Endothelial cell of umbilical vein (primary cell): ENCODE measurements around the gene ATRIP. TPM values are rescaled to one million over a fixed set of nuclear protein-coding genes. Genes with fewer than 3 reads are reported as not detected.

ENCODE experiments used
- BruUV-seq: library from RNA; stranded (reverse); fragments of 400-500 nt; replicated peaks from 2 replicates; lab custom pipeline; 2021; lab: Mats Ljungman, UMichigan
- CTCF ChIA-PET: fragments of 300-600, 350-600 bp; sonication (Branson Sonifier 250); formaldehyde crosslinking; loops from one replicate; lab custom pipeline; 2021; ENCODE audit warnings: antibody characterized with exemption, inconsistent platforms; lab: Charles Lee
- POLR2A ChIA-PET: fragments of 300-600, 350-600 bp; sonication (Branson Sonifier 250); formaldehyde crosslinking; loops from one replicate; lab custom pipeline; 2021; ENCODE audit warnings: antibody characterized with exemption, inconsistent platforms; lab: Charles Lee
- DNase-seq: peaks from one replicate; pipeline ENCODE4 v3.0.0-alpha.2; 2011; ENCODE audit warnings: low read depth, low spot score
- FAIRE-seq: peaks from 2 replicates; lab custom pipeline; 2011; peaks lifted over from hg19 to GRCh38; lab: Jason Lieb, UNC
- H2AFZ ChIP-seq: 2 replicates; pipeline ENCODE4 v1.6.0; 2012; ENCODE audit warnings: low read depth, low read length, control low read depth, inconsistent platforms
- H3K27ac ChIP-seq: 2 replicates; pipeline ENCODE4 v1.5.1; 2011; ENCODE audit warnings: low read depth, mild to moderate bottlenecking, control low read depth, low read length, moderate library complexity; ENCODE audit not compliant: insufficient read depth
- H3K27me3 ChIP-seq, 2 experiments: 2 replicates each; pipeline versions ENCODE4 v1.6.0 to v1.6.1; 2011; ENCODE audit warnings: low read length in 2 of 2, mixed read lengths in 1 of 2; ENCODE audit not compliant: control insufficient read depth in 2 of 2, insufficient read depth in 2 of 2
- H3K36me3 ChIP-seq, 2 experiments: 2 replicates in 1 of 2; 3 replicates in 1 of 2; pipeline ENCODE4 v1.5.1; 2011; ENCODE audit warnings: low read length in 2 of 2, mild to moderate bottlenecking in 1 of 2, moderate library complexity in 1 of 2; ENCODE audit not compliant: control insufficient read depth in 2 of 2, insufficient read depth in 2 of 2; ENCODE audit errors: extremely low read depth in 1 of 2
- H3K4me1 ChIP-seq: 3 replicates; pipeline ENCODE4 v1.5.1; 2011; ENCODE audit warnings: mild to moderate bottlenecking, low read length; ENCODE audit not compliant: control insufficient read depth, insufficient read depth; ENCODE audit errors: extremely low read depth
- H3K4me2 ChIP-seq: 2 replicates; pipeline ENCODE4 v1.6.1; 2011; ENCODE audit warnings: low read length, control low read depth, mixed read lengths; ENCODE audit not compliant: insufficient read depth
- H3K4me3 ChIP-seq, 3 experiments: fragments of 200-600 bp in 1 of 3; sonication (generic), shearing (Covaris generic) in 1 of 3; replicated peaks in 1 of 3; 2 replicates each; pipeline ENCODE4 v1.5.1; 2011 to 2016; ENCODE audit warnings: control low read depth in 3 of 3, low read length in 3 of 3, mild to moderate bottlenecking in 2 of 3, inconsistent platforms in 1 of 3, low read depth in 1 of 3, moderate library complexity in 1 of 3; ENCODE audit not compliant: insufficient read depth in 1 of 3
- H3K79me2 ChIP-seq: 2 replicates; pipeline ENCODE4 v1.6.0; 2012; ENCODE audit warnings: low read length, inconsistent platforms; ENCODE audit not compliant: control insufficient read depth, insufficient read depth
- H3K9ac ChIP-seq: replicated peaks from 2 replicates; pipeline ENCODE3; 2011; ENCODE audit warnings: low read length, control low read depth; ENCODE audit not compliant: insufficient read depth; ENCODE audit errors: extremely low read depth
- H3K9me1 ChIP-seq: replicated peaks from 3 replicates; pipeline ENCODE4 v1.6.0; 2011; ENCODE audit warnings: mild to moderate bottlenecking, low read length; ENCODE audit not compliant: control insufficient read depth, insufficient read depth; ENCODE audit errors: extremely low read depth
- H3K9me3 ChIP-seq: replicated peaks from 2 replicates; pipeline ENCODE4 v1.5.1; 2012; ENCODE audit warnings: low read length, inconsistent platforms; ENCODE audit not compliant: control insufficient read depth, insufficient read depth
- H4K20me1 ChIP-seq: replicated peaks from 2 replicates; pipeline ENCODE3; 2011; ENCODE audit warnings: mild to moderate bottlenecking, low read length; ENCODE audit not compliant: control insufficient read depth, insufficient read depth; ENCODE audit errors: extremely low read depth
- CTCF ChIP-seq, 2 donors: IDR thresholded peaks; 1 replicate in 1 of 2; 2 replicates in 1 of 2; pipeline ENCODE4 v1.5.1; 2011; ENCODE audit warnings: low read length in 2 of 2, mild to moderate bottlenecking in 2 of 2, moderate library complexity in 2 of 2, control low read depth in 1 of 2, inconsistent platforms in 1 of 2, low read depth in 1 of 2; ENCODE audit not compliant: insufficient read depth in 1 of 2; ENCODE audit errors: extremely low read depth in 1 of 2
- EZH2 ChIP-seq: IDR thresholded peaks from 2 replicates; pipeline ENCODE4 v1.6.1; 2012; ENCODE audit warnings: borderline replicate concordance, low read depth, mild to moderate bottlenecking, moderate library complexity, low read length, inconsistent platforms; ENCODE audit not compliant: severe bottlenecking
- FOS ChIP-seq: IDR thresholded peaks from 2 replicates; pipeline ENCODE4 v1.6.1; 2011; ENCODE audit warnings: mild to moderate bottlenecking, low read length, moderate library complexity, borderline replicate concordance; ENCODE audit not compliant: insufficient read depth
- GATA2 ChIP-seq: IDR thresholded peaks from 2 replicates; pipeline ENCODE4 v1.7.0; 2011; ENCODE audit warnings: low read depth, mild to moderate bottlenecking, moderate library complexity, mixed read lengths, low read length; ENCODE audit not compliant: insufficient read length, insufficient read depth
- JUN ChIP-seq: IDR thresholded peaks from 2 replicates; pipeline ENCODE4 v1.6.1; 2011; ENCODE audit warnings: borderline replicate concordance, low read depth; ENCODE audit not compliant: insufficient read length, insufficient read depth
- MAX ChIP-seq: IDR thresholded peaks from 2 replicates; pipeline ENCODE4 v1.6.1; 2011; ENCODE audit not compliant: insufficient read depth, insufficient read length
- MYC ChIP-seq: IDR thresholded peaks from one replicate; pipeline ENCODE4 v1.6.1; 2011; ENCODE audit warnings: mild to moderate bottlenecking, low read depth, low read length
- POLR2A ChIP-seq: IDR thresholded peaks from 2 replicates; pipeline ENCODE4 v1.6.1; 2012; ENCODE audit warnings: low read depth, mild to moderate bottlenecking, control low read depth, low read length
- POLR2AphosphoS5 ChIP-seq: IDR thresholded peaks from 2 replicates; pipeline ENCODE4 v1.6.1; 2012; ENCODE audit warnings: low read depth, mild to moderate bottlenecking, control low read depth, low read length, moderate library complexity; ENCODE audit not compliant: insufficient read depth
- dilution Hi-C: fragments of 300-500 bp; cut with MboI; formaldehyde crosslinking; loops from one replicate; pipeline ENCODE4 v1.15.0; 2019; ENCODE audit warnings: low sequenced_read_pairs; ENCODE audit not compliant: extremely low pct_ligation_motif_present
- intact Hi-C: fragments of 100-400 bp; cut with micrococcal nuclease; formaldehyde crosslinking; loops from one replicate; pipeline ENCODE4 v1.10.0; 2022
- polyA plus RNA-seq, 4 experiments: library from polyadenylated mRNA; depleted of rRNA in 3 of 4; stranded (reverse) in 3 of 4; unstranded in 1 of 4; fragments of >200 nt; gene quantifications; 2 replicates each; pipeline versions ENCODE4 v1.2.1 to v1.2.3, GENCODE V29; 2011 to 2012; ENCODE audit warnings: missing spikeins in 1 of 4
- total RNA-seq: library from RNA; stranded (reverse); gene quantifications from 2 replicates; pipeline ENCODE4 v1.2.3, GENCODE V29; 2021

ATRIP gene
- total and polyA plus RNA-seq, 2 donors (not counting 3 experiments of a cell fraction or from before 2014, with no cell fraction given), result 10.6 to 14.7 TPM

GRCh38 chr3:48427630-48427962 is 18.9 kb upstream of the ATRIP start:
- DNase-seq (no peak), FAIRE-seq (no peak)
- CTCF ChIA-PET, result interaction anchor here (2.3 to 2.6 kb wide), 2 partner anchors 8 to 233 kb away, joined by 9 to 25 read pairs; no protein-coding TSS in a partner anchor
- Histone ChIP-seq H3K4me3 (no peak overlapping the region), H3K27ac (no peak overlapping the region), H3K4me1 (peaks cover 10% of the 10 kb centered on the region), H2AFZ (no peak overlapping the region), H3K27me3 (no peaks in the 10 kb centered on the region), H3K79me2 (no peaks in the 10 kb centered on the region), H3K9me3 (no peaks in the 10 kb centered on the region), H3K36me3 (peaks cover 0 to 3% of the 10 kb centered on the region in 2 experiments), H4K20me1 (no peaks in the 10 kb centered on the region), H3K4me2 (no peak overlapping the region), H3K9ac (no peak overlapping the region), H3K9me1 (no peaks in the 10 kb centered on the region)
- intact Hi-C loops, result no loop called here
- BruUV-seq, result no TSS peak
- TF ChIP-seq GATA2 (no peak), JUN (no peak), CTCF (IDR thresholded peaks at IDR 0.05; ENCODE audit: extremely low read depth in 1 of 2, insufficient read depth in 1 of 2, low read depth in 1 of 2, low read length in 2 of 2) (no peak), EZH2 (no peak), MYC (no peak), MAX (no peak), POLR2AphosphoS5 (no peak), POLR2A (no peak), FOS (no peak)
- dilution Hi-C loops, result no loop called here
- POLR2A ChIA-PET, result no interaction called here
